ACC112 (cell line): ENCODE results near the gene PLD3.

Experiments
- H2AFZ ChIP-seq: fragments of 200-600 bp; sonication (generic); one replicate; pipeline ENCODE4 v1.6.0; 2017; ENCODE audit warnings: antibody characterized with exemption, low read length; ENCODE audit not compliant: unreplicated experiment
- H3K27ac ChIP-seq: fragments of 200-600 bp; sonication (generic); 2 replicates; pipeline ENCODE4 v1.5.1; 2014; ENCODE audit warnings: low read depth, mild to moderate bottlenecking, antibody characterized with exemption, low read length, moderate library complexity
- H3K27me3 ChIP-seq: fragments of 200-600 bp; sonication (generic); 2 replicates; pipeline ENCODE4 v1.6.1; 2014; ENCODE audit warnings: mild to moderate bottlenecking, antibody characterized with exemption, low read length, moderate library complexity, mixed read lengths; ENCODE audit not compliant: insufficient read depth
- H3K36me3 ChIP-seq: fragments of 200-600 bp; sonication (generic); 2 replicates; pipeline ENCODE4 v1.6.1; 2016; ENCODE audit warnings: mild to moderate bottlenecking, antibody characterized with exemption, low read length, moderate library complexity, mixed read lengths; ENCODE audit not compliant: insufficient read depth
- H3K4me1 ChIP-seq: fragments of 200-600 bp; sonication (generic); one replicate; pipeline ENCODE4 v1.6.1; 2016; ENCODE audit warnings: low read length, mixed read lengths; ENCODE audit not compliant: insufficient read depth, unreplicated experiment, control insufficient read depth
- H3K4me3 ChIP-seq: fragments of 200-600 bp; sonication (generic); 2 replicates; pipeline ENCODE4 v1.5.1; 2014; ENCODE audit warnings: mild to moderate bottlenecking, low read depth, low read length
- H3K79me2 ChIP-seq: fragments of 200-600 bp; sonication (generic); one replicate; pipeline ENCODE4 v1.6.0; 2016; ENCODE audit warnings: low read length; ENCODE audit not compliant: control insufficient read depth, unreplicated experiment, insufficient read depth

The PLD3 gene

DNA sequence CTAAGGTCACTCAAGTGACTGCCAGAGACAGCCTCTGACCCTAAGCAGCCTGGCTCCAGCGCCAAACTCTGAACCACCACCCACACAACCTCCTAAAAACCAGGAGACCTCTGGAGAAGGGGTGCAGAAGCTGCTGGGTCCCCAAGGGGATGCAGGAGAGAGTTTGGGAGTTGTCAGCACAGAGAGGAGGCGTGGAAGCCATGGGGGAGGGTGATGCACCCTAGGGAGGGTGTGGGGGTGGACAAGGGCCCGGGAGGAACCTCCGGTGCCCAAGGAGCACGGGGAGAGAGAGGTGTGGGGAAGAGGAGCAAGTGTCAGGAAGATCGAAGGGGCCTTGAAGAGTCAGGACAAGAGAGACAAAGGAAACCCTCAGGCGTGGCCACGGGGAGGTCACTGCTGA lies 43.6 kb downstream of the PLD3 start:
- Histone ChIP-seq H3K4me1 (no peaks in the 10 kb centered on the region), H3K27me3 (no peaks in the 10 kb centered on the region), H2AFZ (no peak overlapping the region), H3K4me3 (no peak overlapping the region), H3K79me2 (no peaks in the 10 kb centered on the region), H3K36me3 (no peaks in the 10 kb centered on the region), H3K27ac (no peak overlapping the region)

DNA sequence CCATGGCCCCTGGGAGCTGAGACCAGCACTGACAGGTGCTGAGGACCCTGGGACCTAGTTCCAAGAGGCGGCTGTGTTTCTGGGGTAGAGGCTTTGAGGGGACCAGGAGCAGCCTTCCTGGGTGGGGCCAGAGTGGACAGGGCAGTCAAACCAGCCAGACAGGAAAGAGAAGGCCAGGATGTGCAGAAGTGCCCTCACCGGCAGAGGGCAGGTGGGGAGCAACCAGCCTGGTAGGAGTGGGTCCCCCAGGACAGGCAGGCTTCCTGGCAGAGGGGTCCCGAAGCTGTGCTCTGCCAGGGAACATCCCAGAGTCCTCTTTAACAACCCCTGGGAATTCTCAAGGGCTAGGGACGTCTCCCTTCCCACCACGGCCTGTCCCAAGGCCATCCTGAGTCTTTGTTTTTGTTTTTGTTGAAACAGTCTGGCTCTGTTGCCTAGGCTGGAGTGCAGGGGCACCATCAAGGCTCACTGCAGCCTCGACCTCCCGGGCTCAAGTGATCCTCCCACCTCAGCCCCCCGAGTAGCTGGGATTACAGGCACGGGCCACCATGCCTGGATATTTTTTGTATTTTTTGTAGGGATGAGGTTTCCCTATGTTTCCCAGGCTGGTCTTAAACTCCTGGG lies 44.5 kb downstream of the PLD3 start:
- Histone ChIP-seq H3K79me2 (no peaks in the 10 kb centered on the region), H2AFZ (no peak overlapping the region), H3K4me1 (no peaks in the 10 kb centered on the region), H3K27ac (no peak overlapping the region), H3K27me3 (no peaks in the 10 kb centered on the region), H3K4me3 (no peak overlapping the region), H3K36me3 (no peaks in the 10 kb centered on the region)

DNA sequence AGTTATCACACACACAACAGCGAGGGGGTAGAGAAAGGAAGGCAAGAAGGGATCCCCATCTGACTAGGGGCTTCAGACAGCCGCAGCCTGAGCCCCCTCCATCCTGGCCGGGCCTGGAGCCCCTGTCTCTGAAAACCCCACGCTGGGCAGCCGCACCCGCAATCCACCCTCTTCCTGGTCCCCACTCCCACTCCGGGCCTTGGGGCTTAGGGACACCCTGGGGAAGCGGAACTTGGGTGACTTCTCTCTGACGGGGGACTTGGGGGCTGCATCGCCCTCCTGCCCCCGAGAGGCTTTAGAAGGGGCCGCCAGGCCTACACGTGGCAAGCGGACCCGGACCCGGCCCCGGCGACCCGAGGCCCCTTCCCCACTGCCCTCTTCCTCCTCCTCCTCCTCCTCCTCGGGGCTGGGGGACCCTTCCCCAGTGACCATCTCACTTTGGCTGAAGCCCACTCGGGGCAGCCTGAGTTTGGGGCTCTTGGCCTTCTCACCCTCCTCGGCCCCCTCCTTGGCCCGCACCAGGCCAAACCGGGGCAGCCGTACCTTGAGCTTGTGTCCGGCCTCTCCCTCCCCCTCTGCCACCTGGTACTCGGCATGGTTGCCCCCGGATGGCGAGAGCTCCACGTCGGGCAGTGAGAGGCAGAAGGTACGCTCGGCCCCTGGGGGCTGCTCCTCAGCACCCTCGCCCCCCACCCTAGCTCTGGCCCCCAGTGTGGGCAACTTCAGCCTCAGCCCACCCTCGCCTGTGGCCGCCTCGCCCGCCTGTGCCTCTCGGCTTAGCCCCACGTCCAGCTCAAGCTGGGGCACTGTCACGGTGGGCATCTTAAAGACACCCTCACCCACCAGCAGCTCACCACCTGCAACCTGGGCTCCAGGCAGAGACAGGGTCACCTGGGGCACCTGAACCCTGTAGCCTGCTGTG lies 45.7 kb downstream of the PLD3 start:
- Histone ChIP-seq H3K27me3 (no peaks in the 10 kb centered on the region), H3K4me3 (no peak overlapping the region), H2AFZ (no peak overlapping the region), H3K36me3 (no peaks in the 10 kb centered on the region), H3K4me1 (no peaks in the 10 kb centered on the region), H3K79me2 (no peaks in the 10 kb centered on the region), H3K27ac (no peak overlapping the region)

DNA sequence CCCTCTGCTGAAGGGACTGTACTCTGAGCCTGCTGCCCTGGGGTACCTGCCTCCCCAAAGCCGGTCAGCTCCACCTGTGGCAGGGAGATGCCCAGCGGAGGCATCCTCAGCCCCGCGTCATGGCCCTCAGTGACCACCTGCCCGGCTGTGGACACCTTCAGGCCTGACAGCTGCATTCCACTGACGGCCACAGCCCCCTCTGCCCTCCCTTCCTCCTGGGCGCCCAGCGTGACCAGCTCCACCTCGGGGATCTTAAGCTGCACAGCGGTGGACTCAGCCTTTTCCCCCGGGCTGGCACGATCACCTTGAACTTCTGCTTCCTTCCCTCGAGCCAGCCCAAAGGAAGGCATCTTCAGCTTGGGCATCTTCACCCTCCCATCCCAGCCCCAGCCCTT lies 46.3 kb downstream of the PLD3 start:
- Histone ChIP-seq H3K4me1 (no peaks in the 10 kb centered on the region), H3K27ac (no peak overlapping the region), H3K27me3 (no peaks in the 10 kb centered on the region), H3K79me2 (no peaks in the 10 kb centered on the region), H3K4me3 (no peak overlapping the region), H3K36me3 (no peaks in the 10 kb centered on the region), H2AFZ (no peak overlapping the region)

DNA sequence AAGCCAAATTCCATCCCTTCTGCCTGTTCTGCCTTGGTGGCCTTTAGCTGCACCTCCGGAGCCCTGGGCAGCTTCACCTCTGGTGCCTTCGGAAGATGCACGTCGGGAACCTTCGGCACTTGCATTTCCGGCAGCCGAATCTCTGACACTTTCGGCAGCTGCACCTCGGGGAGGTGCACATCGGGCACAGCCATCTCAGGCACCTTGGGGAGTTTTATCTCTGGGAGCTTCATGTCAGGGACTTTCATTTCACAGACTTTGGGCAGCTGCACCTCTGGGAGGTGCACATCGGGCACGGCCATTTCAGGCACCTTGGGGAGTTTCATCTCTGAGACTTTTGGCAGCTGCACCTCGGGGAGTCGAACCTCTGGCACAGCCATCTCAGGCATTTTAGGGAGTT lies 47.5 kb downstream of the PLD3 start:
- H3K36me3 ChIP-seq, result no peaks in the 10 kb centered on the region
- no peaks in the 10 kb centered on the region for H3K4me1 ChIP-seq
- no peak overlapping the region for H2AFZ ChIP-seq
- no peak overlapping the region for H3K4me3 ChIP-seq
- no peak overlapping the region for H3K27ac ChIP-seq
- no peaks in the 10 kb centered on the region for H3K79me2 ChIP-seq
- no peaks in the 10 kb centered on the region for H3K27me3 ChIP-seq

DNA sequence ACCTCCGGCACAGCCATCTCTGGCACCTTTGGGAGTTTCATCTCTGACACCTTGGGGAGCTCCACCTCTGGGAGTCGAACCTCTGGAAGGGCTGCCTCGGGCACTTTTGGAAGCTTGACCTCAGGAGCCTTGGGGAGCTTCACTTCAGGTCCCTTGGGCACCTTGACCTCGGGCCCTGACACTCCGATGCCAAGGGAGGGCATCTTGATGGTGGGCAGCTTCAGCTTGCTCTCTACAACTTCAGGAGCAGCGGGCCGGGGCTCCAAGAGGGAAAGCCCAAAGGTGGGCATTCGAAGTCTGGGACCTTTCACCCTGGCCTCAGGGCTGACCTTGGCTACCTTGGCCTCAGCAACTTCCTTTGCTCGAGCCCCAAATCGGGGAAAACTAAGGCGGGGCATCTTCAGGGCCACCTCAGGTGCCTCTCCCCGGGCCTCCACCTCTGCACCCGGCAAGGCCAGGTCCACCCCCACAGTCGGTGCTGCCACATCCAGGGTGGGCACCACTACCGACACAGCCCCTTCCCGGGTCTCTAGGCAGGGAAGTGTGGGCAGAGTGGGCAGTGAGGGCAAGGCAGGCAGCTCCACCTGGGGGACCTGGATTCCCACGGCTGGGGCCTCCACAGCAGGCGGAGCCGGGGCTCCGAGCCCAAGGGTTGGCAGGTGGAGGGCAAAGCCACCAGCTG lies 48.5 kb downstream of the PLD3 start:
- Histone ChIP-seq H3K27me3 (no peaks in the 10 kb centered on the region), H3K4me3 (no peak overlapping the region), H3K27ac (no peak overlapping the region), H3K36me3 (no peaks in the 10 kb centered on the region), H3K79me2 (no peaks in the 10 kb centered on the region), H2AFZ (no peak overlapping the region), H3K4me1 (no peaks in the 10 kb centered on the region)

DNA sequence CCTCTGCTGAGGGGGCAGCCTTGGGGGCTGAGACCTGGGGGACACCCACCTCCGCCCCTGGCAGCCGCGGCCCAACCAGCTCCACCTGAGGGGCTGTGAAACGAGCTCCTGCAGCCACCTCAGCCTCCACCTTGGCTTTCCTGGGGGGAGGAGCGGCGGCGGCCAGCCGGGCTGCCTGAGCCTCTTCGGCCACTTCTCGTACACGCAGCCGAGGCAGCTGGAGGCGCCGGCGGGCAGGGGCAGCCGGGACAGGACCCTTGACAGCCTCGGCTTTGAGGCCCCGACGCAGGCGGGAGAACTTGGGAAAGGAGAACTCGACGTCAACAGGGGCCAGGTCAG lies 49.0 kb downstream of the PLD3 start:
- Histone ChIP-seq H3K36me3 (no peaks in the 10 kb centered on the region), H2AFZ (no peak overlapping the region), H3K4me1 (no peaks in the 10 kb centered on the region), H3K4me3 (no peak overlapping the region), H3K27ac (no peak overlapping the region), H3K79me2 (no peaks in the 10 kb centered on the region), H3K27me3 (no peaks in the 10 kb centered on the region)

DNA sequence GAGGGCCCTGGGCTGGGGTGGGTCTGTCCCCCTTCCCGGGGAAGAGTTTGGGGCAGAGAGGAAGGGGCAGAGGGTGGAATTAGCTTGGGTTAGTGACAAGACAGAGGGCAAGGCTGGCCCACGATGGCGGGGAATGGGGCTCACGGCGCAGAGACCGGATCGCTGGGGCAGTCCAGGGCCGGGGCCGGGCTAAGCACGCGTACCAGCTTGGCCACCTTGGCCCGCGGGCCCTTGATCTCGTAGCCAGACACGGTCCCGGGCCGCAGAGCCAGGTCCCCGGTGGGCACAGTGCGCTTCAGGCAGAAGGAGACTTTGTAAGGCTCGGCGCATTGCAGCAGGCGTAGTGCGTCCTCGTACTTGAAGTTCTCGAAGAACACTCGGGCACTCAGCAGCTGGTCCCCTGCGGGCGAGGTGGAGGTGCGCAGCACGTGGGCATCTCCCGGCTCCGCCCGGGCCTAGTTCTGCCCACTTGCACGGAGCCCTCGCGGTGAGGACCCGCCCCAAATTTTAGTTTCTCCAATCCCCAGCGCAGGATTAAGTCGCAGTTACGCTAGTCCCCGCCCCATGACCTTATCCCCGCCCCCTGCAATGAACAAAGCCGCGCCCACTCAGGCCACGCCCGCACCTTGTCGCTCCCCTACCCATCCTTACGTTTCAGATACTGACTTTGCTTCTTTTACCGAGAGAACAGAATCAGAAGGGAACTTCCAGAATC lies 50.1 kb downstream of the PLD3 start:
- Histone ChIP-seq H3K36me3 (no peaks in the 10 kb centered on the region), H3K27me3 (no peaks in the 10 kb centered on the region), H2AFZ (no peak overlapping the region), H3K79me2 (no peaks in the 10 kb centered on the region), H3K4me1 (no peaks in the 10 kb centered on the region), H3K4me3 (no peak overlapping the region), H3K27ac (no peak overlapping the region)

DNA sequence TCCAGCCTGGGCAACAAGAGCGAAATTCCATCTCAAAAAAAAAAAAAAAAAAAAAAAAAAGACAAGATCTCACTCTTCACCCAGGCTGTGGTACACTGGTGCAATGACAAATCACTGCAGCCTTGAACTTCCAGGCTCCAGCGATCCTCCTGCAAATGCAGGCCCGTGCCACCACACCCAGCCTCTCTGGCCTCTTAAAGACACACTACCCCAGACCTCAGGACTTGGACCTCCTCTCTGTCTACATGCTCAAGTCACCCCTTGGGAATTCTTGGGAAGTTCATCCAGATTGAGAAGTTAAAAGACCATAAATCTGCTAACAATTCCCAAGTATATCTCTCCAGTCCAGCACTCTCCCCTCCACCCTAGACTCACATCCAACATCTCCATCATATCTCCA lies 52.1 kb downstream of the PLD3 start:
- no peaks in the 10 kb centered on the region for H3K79me2 ChIP-seq
- no peaks in the 10 kb centered on the region for H3K27me3 ChIP-seq

DNA sequence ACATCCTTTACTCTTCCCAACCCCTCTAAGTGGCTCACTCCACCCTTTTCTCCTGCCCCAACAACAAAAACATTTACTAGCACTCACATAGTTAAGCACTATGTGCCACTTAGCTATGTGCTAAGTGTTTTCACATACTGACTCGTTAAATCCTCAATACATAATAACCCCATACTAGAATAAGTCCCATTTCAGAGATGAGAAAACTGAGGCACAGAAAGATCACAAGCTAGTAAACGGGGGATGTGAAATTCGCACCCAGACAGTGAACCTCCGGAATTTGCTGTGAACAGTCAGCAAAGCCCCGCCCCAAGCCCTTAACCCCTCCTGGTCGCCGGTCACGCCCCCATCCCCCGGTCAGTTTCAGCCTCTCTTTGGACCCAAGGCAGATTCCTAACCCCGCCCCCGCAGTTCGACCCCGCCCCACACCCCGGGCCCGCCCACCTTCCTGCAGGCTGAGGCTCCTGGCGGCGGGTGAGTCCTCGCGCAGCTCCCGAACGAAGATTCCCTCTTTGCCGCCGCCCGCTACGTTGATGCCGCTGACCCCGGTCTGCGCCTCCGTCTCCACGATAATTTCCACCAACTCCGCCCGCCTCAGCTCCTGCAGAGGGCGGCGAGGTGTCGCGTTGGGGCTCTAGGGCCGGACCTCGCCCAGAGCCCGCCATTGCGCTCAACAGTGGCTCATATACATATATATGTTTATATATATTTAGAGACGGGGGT lies 54.9 kb downstream of the PLD3 start:
- Histone ChIP-seq H3K27me3 (no peaks in the 10 kb centered on the region), H3K36me3 (no peaks in the 10 kb centered on the region), H3K4me1 (no peaks in the 10 kb centered on the region), H3K4me3 (peak overlapping the region; percentile 75), H2AFZ (peak overlapping the region; percentile 78), H3K79me2 (no peaks in the 10 kb centered on the region), H3K27ac (no peak overlapping the region)

More for the DNA sequence above, 52.1 kb downstream of the PLD3 start:
- no peak overlapping the region for H3K4me3 ChIP-seq
- no peak overlapping the region for H3K27ac ChIP-seq
- H3K36me3 ChIP-seq, result no peaks in the 10 kb centered on the region
- H3K4me1 ChIP-seq, result no peaks in the 10 kb centered on the region
- no peak overlapping the region for H2AFZ ChIP-seq
